HEK293 (cell line): ENCODE data around the gene GTF2F2.

Source experiments
- CTCF ChIA-PET: fragments of 350-600 bp; formaldehyde crosslinking; extraction: SDS; loops from one replicate; lab custom pipeline; 2021; ENCODE audit warnings: antibody characterized with exemption; lab: Yijun Ruan, JAX
- POLR2A ChIA-PET: fragments of 300-600 bp; formaldehyde crosslinking; extraction: SDS; loops from one replicate; lab custom pipeline; 2020; ENCODE audit warnings: antibody characterized with exemption, inconsistent platforms; lab: Yijun Ruan, JAX
- H3K27ac ChIP-seq: fragments of 200-500 bp; sonication (Bioruptor generic); 2 replicates; pipeline ENCODE4 v1.5.1; 2014; ENCODE audit warnings: low read depth, low read length, control low read depth, inconsistent platforms; ENCODE audit errors: extremely low read depth
- H3K36me3 ChIP-seq, 2 experiments: fragments of 200-500 bp in 1 of 2; sonication (Bioruptor generic) in 1 of 2; 1 replicate in 1 of 2; 2 replicates in 1 of 2; pipeline ENCODE4 v1.5.1; 2014 to 2017; ENCODE audit warnings: inconsistent platforms in 2 of 2, low read length in 2 of 2; ENCODE audit not compliant: control insufficient read depth in 2 of 2, insufficient read depth in 1 of 2
- H3K4me1 ChIP-seq: fragments of 200-500 bp; sonication (Bioruptor generic); 2 replicates; pipeline ENCODE4 v1.5.1; 2014; ENCODE audit warnings: mild to moderate bottlenecking, low read length, inconsistent platforms; ENCODE audit not compliant: control insufficient read depth, insufficient read depth
- H3K4me3 ChIP-seq: 2 replicates; pipeline ENCODE4 v1.5.1; 2011; ENCODE audit warnings: low read depth, mild to moderate bottlenecking, control low read depth, low read length, moderate library complexity
- H3K9me3 ChIP-seq: fragments of 200-500 bp; sonication (Bioruptor generic); 2 replicates; pipeline ENCODE4 v1.5.1; 2014; ENCODE audit warnings: low read depth, low read length, inconsistent platforms; ENCODE audit not compliant: control insufficient read depth, insufficient read depth
- GLI4 ChIP-seq: fragments of 450-650 bp; formaldehyde crosslinking; IDR thresholded peaks from 2 replicates; pipeline ENCODE4 v1.5.1; 2016; ENCODE audit warnings: missing biosample characterization, missing genetic modification characterization
- PATZ1 ChIP-seq: fragments of 450-650 bp; formaldehyde crosslinking; IDR thresholded peaks from 2 replicates; pipeline ENCODE4 v1.5.1; 2016; ENCODE audit warnings: missing biosample characterization, missing genetic modification characterization
- PRDM2 ChIP-seq: fragments of 450-650 bp; formaldehyde crosslinking; IDR thresholded peaks from 2 replicates; pipeline ENCODE4 v1.5.1; 2016; ENCODE audit warnings: missing biosample characterization, missing genetic modification characterization, borderline replicate concordance
- REPIN1 ChIP-seq: fragments of 450-650 bp; formaldehyde crosslinking; IDR thresholded peaks from 2 replicates; pipeline ENCODE4 v1.5.1; 2017; ENCODE audit warnings: missing biosample characterization, missing genetic modification characterization, low read depth
- SETDB1 ChIP-seq: IDR thresholded peaks from one replicate; pipeline ENCODE4 v1.6.1; 2017; ENCODE audit warnings: mild to moderate bottlenecking, low read length, moderate library complexity, mixed read lengths; ENCODE audit not compliant: insufficient read length
- ZBTB26 ChIP-seq: fragments of 450-650 bp; formaldehyde crosslinking; optimal IDR thresholded peaks from 2 replicates; pipeline ENCODE3; 2016; ENCODE audit warnings: missing biosample characterization, mild to moderate bottlenecking, missing genetic modification characterization
- ZEB2 ChIP-seq: fragments of 450-650 bp; formaldehyde crosslinking; IDR thresholded peaks from 2 replicates; pipeline ENCODE4 v1.5.1; 2016; ENCODE audit warnings: missing biosample characterization, missing genetic modification characterization
- ZNF140 ChIP-seq: fragments of 450-650 bp; formaldehyde crosslinking; IDR thresholded peaks from 2 replicates; pipeline ENCODE4 v1.5.1; 2016; ENCODE audit warnings: missing biosample characterization, missing genetic modification characterization
- ZNF146 ChIP-seq: fragments of 450-650 bp; formaldehyde crosslinking; IDR thresholded peaks from 2 replicates; pipeline ENCODE4 v1.5.1; 2016; ENCODE audit warnings: missing biosample characterization, missing genetic modification characterization
- ZNF174 ChIP-seq: fragments of 450-650 bp; formaldehyde crosslinking; IDR thresholded peaks from 2 replicates; pipeline ENCODE4 v1.5.0; 2017; ENCODE audit warnings: missing biosample characterization, mild to moderate bottlenecking, missing genetic modification characterization
- ZNF202 ChIP-seq: fragments of 450-650 bp; formaldehyde crosslinking; IDR thresholded peaks from 2 replicates; pipeline ENCODE4 v1.5.1; 2016; ENCODE audit warnings: missing biosample characterization, missing genetic modification characterization, borderline replicate concordance
- ZNF223 ChIP-seq: fragments of 450-650 bp; formaldehyde crosslinking; IDR thresholded peaks from 2 replicates; pipeline ENCODE4 v1.5.1; 2016; ENCODE audit warnings: missing biosample characterization, missing genetic modification characterization
- ZNF274 ChIP-seq, 2 experiments: fragments of 200-500 bp in 1 of 2; fragments of 450-650 bp in 1 of 2; sonication (Bioruptor generic) in 1 of 2; formaldehyde crosslinking in 1 of 2; IDR thresholded peaks; 2 replicates each; pipeline versions ENCODE4 v1.5.1 to v1.6.1; 2014 to 2016; ENCODE audit warnings: borderline replicate concordance in 1 of 2, inconsistent platforms in 1 of 2, low read length in 1 of 2, missing biosample characterization in 1 of 2, missing genetic modification characterization in 1 of 2
- ZNF350 ChIP-seq: fragments of 450-650 bp; formaldehyde crosslinking; IDR thresholded peaks from 2 replicates; pipeline ENCODE4 v1.5.0; 2017; ENCODE audit warnings: missing biosample characterization, mild to moderate bottlenecking, missing genetic modification characterization
- ZNF513 ChIP-seq: fragments of 450-650 bp; IDR thresholded peaks from 2 replicates; pipeline ENCODE4 v1.5.1; 2018; ENCODE audit warnings: missing biosample characterization, missing genetic modification characterization
- ZNF544 ChIP-seq: fragments of 450-650 bp; formaldehyde crosslinking; IDR thresholded peaks from 2 replicates; pipeline ENCODE4 v1.5.0; 2017; ENCODE audit warnings: missing biosample characterization, missing genetic modification characterization
- ZNF558 ChIP-seq: fragments of 450-650 bp; formaldehyde crosslinking; IDR thresholded peaks from 2 replicates; pipeline ENCODE4 v1.5.1; 2016; ENCODE audit warnings: missing biosample characterization, missing genetic modification characterization
- ZNF645 ChIP-seq: fragments of 450-650 bp; formaldehyde crosslinking; IDR thresholded peaks from 2 replicates; pipeline ENCODE4; 2016; ENCODE audit warnings: missing biosample characterization, missing genetic modification characterization
- ZNF654 ChIP-seq: fragments of 450-650 bp; formaldehyde crosslinking; IDR thresholded peaks from 2 replicates; pipeline ENCODE4 v1.5.1; 2016; ENCODE audit warnings: low read depth, missing biosample characterization, missing genetic modification characterization
- ZNF660 ChIP-seq: fragments of 450-650 bp; IDR thresholded peaks from 2 replicates; pipeline ENCODE4 v1.5.1; 2018; ENCODE audit warnings: missing biosample characterization, mild to moderate bottlenecking, missing genetic modification characterization
- ZNF677 ChIP-seq: fragments of 450-650 bp; IDR thresholded peaks from 2 replicates; pipeline ENCODE4 v1.5.0; 2018; ENCODE audit warnings: missing biosample characterization, mild to moderate bottlenecking, missing genetic modification characterization, moderate library complexity

Gene GTF2F2

GRCh38 chr13:45149964-45150363, 29.7 kb downstream of the GTF2F2 start:
- Histone ChIP-seq H3K27ac (no peak overlapping the region), H3K4me1 (no peaks in the 10 kb centered on the region), H3K4me3 (no peak overlapping the region), H3K36me3 (peaks cover 0 to 4% of the 10 kb centered on the region in 2 experiments; a peak in 2 of 3 replicates), H3K9me3 (no peaks in the 10 kb centered on the region)
- ChIA-PET POLR2A (no interaction called here), CTCF (no interaction called here)
- TF ChIP-seq ZNF140 (tag by site-specific recombination) (no peak), ZBTB26 (tag by site-specific recombination) (no peak), ZNF202 (tag by site-specific recombination) (no peak), ZEB2 (tag by site-specific recombination) (no peak)

GRCh38 chr13:45156565-45157361, 36.5 kb downstream of the GTF2F2 start:
- no peak for TF ChIP-seq ZNF544 (tag by site-specific recombination)
- no peak for TF ChIP-seq PATZ1 (tag by site-specific recombination)
- TF ChIP-seq ZNF146 (tag by site-specific recombination): no peak
- TF ChIP-seq ZNF350: no peak
- TF ChIP-seq SETDB1: no peak
- TF ChIP-seq ZNF660: no peak
- no peak for TF ChIP-seq REPIN1 (tag by site-specific recombination)
- TF ChIP-seq ZNF174 (tag by site-specific recombination): no peak
- no peak for TF ChIP-seq ZNF558 (tag by site-specific recombination)
- TF ChIP-seq ZNF223: no peak
- TF ChIP-seq GLI4 (tag by site-specific recombination): no peak
- TF ChIP-seq ZNF654 (tag by site-specific recombination): no peak
- no peak for TF ChIP-seq ZNF274 (IDR thresholded peaks at IDR 0.05; ENCODE audit: low read length)
- TF ChIP-seq ZNF274 (tag by site-specific recombination; IDR thresholded peaks at IDR 0.05; ENCODE audit: borderline replicate concordance): no peak
- TF ChIP-seq PRDM2: no peak
- no peak for TF ChIP-seq ZNF645 (tag by site-specific recombination)
- no peak for TF ChIP-seq ZNF513
- TF ChIP-seq ZNF677 (tag by site-specific recombination): no peak
- Histone ChIP-seq H3K36me3 (peaks cover 0 to 4% of the 10 kb centered on the region in 2 experiments; a peak in 2 of 3 replicates), H3K4me1 (no peaks in the 10 kb centered on the region), H3K4me3 (no peak overlapping the region), H3K9me3 (no peaks in the 10 kb centered on the region), H3K27ac (no peak overlapping the region)
- ChIA-PET POLR2A (no interaction called here), CTCF (interaction anchor here (1.0 kb wide), 1 partner anchor 37 kb away, joined by 3 read pairs; no protein-coding TSS in a partner anchor)
